HG03135 (cell line): Measurements from ENCODE around the gene STEAP3.
A peak's percentile ranks its signal among the peaks of the same experiment; 100 is the strongest.
"Not testable (repeated sequence)": the region's sequence is repeated elsewhere in the genome, so short reads cannot be mapped to it uniquely, and the experiment has no call there.

Experiments
- ATAC-seq: cut with Tn5 transposase; IDR thresholded peaks from one replicate; pipeline ENCODE4 v1.9.1; 2021; ENCODE audit warnings: mild to moderate bottlenecking, moderate library complexity; ENCODE audit not compliant: unreplicated experiment

Gene STEAP3

GRCh38 chr2:119260646-119261492 is 37.2 kb downstream of the STEAP3 start:
- no peak for ATAC-seq

GRCh38 chr2:119261493-119262225 is 38.0 kb downstream of the STEAP3 start:
- ATAC-seq = no peak

DNA sequence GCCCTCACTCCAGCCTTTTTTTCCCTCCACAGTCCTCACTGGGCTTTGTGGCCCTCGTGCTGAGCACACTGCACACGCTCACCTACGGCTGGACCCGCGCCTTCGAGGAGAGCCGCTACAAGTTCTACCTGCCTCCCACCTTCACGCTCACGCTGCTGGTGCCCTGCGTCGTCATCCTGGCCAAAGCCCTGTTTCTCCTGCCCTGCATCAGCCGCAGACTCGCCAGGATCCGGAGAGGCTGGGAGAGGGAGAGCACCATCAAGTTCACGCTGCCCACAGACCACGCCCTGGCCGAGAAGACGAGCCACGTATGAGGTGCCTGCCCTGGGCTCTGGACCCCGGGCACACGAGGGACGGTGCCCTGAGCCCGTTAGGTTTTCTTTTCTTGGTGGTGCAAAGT is 39.4 kb downstream of the STEAP3 start:
- no peak for ATAC-seq

GRCh38 chr2:119263656-119264055 is 40.0 kb downstream of the STEAP3 start:
- ATAC-seq = no peak

DNA sequence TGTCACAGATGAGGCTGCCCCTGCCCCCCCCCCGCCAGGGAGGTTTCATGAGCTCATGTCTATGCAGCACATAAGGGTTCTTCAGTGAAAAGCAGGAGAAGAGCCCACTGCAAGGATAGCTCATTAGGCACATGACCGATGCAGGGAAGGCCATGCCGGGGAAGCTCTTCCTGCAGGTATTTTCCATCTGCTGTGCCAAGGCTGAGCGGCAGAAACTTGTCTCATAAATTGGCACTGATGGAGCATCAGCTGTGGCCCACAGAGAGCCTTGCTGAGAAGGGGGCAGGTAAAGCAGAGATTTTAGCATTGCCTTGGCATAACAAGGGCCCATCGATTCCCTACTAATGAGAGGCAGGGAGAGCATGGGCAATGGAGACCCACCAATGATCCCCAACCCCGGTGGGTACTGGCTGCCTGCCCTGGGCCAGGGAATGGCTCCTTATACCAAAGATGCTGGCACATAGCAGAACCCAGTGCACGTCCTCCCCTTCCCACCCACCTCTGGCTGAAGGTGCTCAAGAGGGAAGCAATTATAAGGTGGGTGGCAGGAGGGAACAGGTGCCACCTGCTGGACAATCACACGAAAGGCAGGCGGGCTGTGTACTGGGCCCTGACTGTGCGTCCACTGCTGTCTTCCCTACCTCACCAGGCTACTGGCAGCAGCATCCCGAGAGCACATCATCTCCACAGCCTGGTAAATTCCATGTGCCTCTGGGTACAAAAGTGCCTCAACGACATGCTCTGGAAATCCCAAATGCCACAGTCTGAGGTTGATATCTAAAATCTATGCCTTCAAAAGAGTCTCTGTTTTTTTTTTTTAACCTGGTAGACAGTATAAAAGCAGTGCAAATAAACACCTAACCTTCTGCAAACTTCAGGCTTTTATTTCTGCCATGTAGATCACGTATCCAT is 41.4 kb downstream of the STEAP3 start:
- ATAC-seq = peak; percentile 90

- no peak for ATAC-seq
These were observed 42.0 kb downstream of the STEAP3 start for GRCh38 chr2:119265693-119266066.

DNA sequence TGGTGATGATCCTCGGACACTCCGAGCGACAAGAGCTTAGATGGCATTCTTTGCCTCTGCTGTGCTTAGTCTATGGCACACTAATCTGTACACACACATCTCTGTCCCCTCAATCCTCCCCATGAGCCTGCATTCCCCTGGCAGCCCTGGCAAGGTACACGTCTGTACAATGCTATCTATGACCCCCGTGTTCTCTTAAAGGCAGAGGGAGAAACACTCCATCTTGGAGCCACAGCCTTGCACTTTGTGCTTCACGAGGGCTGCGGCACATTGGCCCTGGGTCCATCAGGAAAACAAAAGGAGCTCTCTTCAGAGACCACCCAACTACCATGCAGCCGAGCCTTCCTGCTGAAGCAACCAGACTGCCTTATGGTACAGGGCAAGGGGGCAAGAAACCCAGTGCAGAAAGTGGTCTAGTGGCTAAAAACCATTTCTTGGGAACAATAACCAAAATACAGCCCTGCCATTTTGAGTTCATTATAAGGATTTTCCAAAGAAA is 42.5 kb downstream of the STEAP3 start:
- ATAC-seq = no peak

GRCh38 chr2:119267604-119268003 is 44.0 kb downstream of the STEAP3 start:
- ATAC-seq = no peak

DNA sequence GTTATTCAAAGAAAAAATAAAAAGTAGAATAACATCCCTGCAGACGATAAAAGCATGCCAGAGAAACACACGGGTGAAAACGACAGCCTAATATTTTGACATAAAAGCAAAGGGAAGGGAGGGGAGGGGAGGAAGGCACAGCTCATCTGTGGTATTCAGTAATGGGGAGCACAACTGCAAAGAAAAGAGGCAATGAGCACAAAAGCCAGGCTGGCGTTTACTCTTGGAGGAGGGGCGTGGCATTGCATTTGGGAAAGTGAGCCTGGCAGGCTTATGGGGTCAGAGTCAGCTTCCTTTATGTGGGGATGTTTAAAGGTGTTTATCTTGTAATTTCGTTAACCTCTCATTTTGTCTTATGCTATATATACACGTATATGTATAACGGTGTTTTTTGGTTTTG is 53.2 kb downstream of the STEAP3 start:
- ATAC-seq = no peak

- not testable (repeated sequence) for ATAC-seq
These were observed 54.8 kb downstream of the STEAP3 start for GRCh38 chr2:119278385-119278784.

GRCh38 chr2:119278946-119279345 is 55.3 kb downstream of the STEAP3 start:
- ATAC-seq = no peak

DNA sequence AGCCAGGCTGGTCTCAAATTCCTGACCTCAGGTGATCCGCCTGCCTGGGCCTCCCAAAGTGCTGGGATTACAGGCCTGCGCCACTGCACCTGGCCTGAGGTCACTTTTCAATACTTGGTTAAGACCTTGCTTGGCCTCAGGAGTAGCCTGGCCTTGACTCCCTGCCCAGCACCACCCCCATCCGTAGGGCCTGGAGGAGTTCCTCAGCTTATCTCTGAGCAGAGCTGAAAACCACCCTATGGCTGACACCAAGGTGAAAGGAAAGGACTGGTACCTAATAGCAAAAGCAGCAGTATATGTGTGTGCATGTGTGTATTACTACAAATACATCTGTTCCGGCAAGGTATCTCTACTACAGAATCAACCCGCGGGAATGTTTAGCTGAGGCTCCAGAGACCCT is 56.0 kb downstream of the STEAP3 start:
- no peak for ATAC-seq

DNA sequence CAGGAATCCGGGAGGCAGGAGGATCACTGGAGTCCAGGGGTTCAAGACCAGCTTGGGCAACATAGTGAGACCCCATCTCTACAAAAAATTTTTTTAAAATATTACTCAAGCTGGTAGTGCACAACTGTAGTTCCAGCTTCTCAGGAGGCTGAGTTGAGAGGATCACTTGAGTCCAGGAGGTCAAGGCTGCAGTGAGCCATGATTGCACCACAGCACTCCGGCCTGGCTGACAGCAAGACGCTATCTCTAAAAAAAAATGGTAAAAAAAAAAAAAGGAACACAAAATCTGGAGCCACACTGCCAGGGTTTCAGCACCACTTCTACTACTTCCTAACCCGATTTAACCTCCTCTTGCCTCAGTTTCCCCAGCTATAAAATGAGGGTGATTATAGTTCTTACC is 57.0 kb downstream of the STEAP3 start:
- ATAC-seq = no peak

- ATAC-seq = no peak
These were observed 58.7 kb downstream of the STEAP3 start for GRCh38 chr2:119282146-119282995.

DNA sequence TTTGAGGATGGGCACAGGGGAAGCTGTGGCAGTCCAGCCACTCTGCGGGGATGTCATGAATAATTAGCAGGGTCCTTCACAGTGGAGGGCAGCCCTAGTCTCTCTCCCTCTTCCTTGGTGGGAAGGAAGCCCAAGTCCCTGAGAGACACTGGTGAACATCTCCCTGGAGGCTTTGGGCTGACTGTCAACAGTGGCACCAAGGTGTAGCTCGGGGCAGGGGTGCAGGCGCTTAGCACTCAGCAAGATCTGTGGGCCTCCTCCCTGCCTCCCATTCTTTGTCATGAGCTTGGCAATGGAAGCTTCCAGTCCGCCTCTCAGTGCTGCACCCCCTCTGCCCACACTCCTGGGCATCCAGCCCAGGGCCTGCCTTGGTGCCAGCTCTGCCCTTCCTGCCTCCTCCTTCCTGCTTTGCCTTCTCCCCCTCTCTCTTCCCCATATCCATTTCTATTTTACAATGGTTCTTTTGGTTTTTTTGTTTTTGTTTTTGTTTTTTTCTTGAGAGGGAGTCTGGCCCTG is 59.4 kb downstream of the STEAP3 start:
- no peak for ATAC-seq

DNA sequence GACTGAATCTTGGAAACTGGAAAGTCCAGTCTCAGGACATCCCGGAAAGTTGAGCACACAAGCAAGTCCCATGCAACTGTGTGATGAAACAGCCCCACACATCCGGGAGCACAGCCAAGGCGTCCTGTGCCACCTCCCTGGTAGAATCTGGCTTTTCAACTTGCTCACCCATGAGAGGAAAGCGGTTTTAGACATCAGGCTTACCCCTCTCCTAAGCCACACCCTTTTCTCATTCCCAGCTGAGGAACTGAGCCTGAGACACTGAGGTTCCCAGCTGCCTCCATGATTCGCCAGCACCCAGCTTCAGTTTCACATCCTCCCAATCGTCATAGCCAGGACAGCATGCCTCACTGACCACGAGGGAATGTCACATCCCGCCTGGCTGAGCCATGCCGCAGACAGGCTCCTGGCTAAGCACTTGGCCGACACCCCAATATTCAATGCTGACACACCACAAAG is 60.3 kb downstream of the STEAP3 start:
- no peak for ATAC-seq

GRCh38 chr2:119286661-119287060 is 63.0 kb downstream of the STEAP3 start:
- ATAC-seq = no peak

DNA sequence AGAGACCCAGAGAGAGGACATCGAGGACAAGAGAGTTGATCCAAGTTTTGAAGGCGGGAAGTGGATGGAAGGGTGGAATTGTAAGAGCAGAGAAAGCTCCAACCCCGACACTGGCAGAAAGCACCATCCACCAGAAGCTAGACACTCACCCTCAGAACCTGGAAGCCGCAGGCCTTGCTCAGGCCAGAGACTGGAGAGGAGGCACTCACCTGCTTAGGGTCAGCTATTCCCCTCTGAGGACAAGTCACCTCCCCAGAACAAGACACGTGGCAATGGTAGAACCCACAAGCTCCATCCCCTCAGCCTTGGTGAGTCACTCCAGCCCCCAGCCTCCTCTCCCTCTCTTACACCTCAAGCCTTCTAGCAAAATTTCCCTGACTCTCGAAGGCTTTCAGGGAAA is 64.9 kb downstream of the STEAP3 start:
- no peak for ATAC-seq

DNA sequence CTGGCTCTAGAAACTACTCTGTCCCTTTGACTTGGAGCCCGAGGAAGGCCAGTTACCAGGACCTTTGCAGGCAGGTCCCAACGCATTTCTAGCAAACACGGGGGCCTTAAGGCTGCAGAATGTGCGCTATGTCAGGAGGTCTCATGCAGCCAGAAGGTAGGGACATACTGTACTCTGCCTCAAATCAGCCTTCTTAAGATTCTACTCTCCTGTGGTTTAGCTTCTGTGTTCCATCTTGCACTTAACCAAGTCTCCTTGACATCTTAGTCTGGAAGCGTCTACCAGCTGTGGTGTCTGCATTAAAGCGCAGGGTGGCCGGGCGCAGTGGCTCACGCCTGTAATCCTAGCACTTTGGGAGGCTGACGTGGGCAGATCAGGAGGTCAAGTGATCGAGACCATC is 65.5 kb downstream of the STEAP3 start:
- no peak for ATAC-seq

DNA sequence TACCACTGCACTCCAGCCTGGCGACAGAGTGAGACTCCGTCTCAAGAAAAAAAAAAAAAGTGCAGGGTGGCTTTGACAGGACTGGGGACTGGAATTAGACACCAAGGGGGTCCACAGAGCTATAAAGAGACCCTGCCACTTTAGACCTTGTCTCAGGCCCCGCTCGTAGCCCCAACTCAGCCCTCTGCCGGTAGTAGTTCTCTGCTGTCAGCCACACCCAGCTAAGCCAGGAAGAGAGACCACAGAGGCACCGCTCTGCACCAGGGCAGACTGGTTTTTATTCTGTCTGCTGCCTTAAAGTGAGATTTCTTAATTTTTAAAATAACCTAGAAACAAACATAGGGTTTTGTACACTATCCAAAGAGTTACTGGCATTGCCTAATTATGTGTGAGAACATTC is 66.0 kb downstream of the STEAP3 start:
- ATAC-seq = no peak
